H9 (cell line): Measurements from ENCODE around the gene PKP3. TPM values are rescaled to one million over a fixed set of nuclear protein-coding genes. Genes with fewer than 3 reads are reported as not detected.
"Not testable (repeated sequence)": the region's sequence is repeated elsewhere in the genome, so short reads cannot be mapped to it uniquely, and the experiment has no call there.

ENCODE experiments used
- DNase-seq: peaks from one replicate; pipeline ENCODE4 v3.0.0-alpha.2; 2017
- H2AFZ ChIP-seq: one replicate; pipeline ENCODE4 v1.6.1; 2013; ENCODE audit warnings: mild to moderate bottlenecking, low read length, control low read depth, moderate library complexity
- H2AK5ac ChIP-seq: 2 replicates; pipeline ENCODE4 v1.6.1; 2013; ENCODE audit warnings: low read length, control low read depth, mixed read lengths; ENCODE audit not compliant: insufficient read length
- H2BK120ac ChIP-seq: one replicate; pipeline ENCODE4 v1.6.1; 2013; ENCODE audit warnings: low read depth, mild to moderate bottlenecking, low read length, control low read depth, inconsistent platforms; ENCODE audit not compliant: poor library complexity, severe bottlenecking
- H2BK12ac ChIP-seq: 2 replicates; pipeline ENCODE4 v1.6.1; 2013; ENCODE audit warnings: low read length, control low read depth, mixed read lengths, low read depth; ENCODE audit not compliant: insufficient read length
- H2BK15ac ChIP-seq: 2 replicates; pipeline ENCODE4 v1.6.1; 2013; ENCODE audit warnings: low read depth, low read length, control low read depth
- H2BK20ac ChIP-seq: one replicate; pipeline ENCODE4 v1.6.1; 2013; ENCODE audit warnings: low read depth, mild to moderate bottlenecking, low read length, control low read depth, inconsistent platforms; ENCODE audit not compliant: poor library complexity, severe bottlenecking
- H2BK5ac ChIP-seq: 2 replicates; pipeline ENCODE4 v1.6.1; 2013; ENCODE audit warnings: low read length, control low read depth, mixed read lengths; ENCODE audit not compliant: insufficient read length
- H3K14ac ChIP-seq: 2 replicates; pipeline ENCODE4 v1.6.1; 2013; ENCODE audit warnings: low read length, control low read depth; ENCODE audit not compliant: insufficient read depth
- H3K18ac ChIP-seq: 2 replicates; pipeline ENCODE4 v1.6.1; 2013; ENCODE audit warnings: low read depth, mild to moderate bottlenecking, mixed read lengths, low read length, control low read depth; ENCODE audit not compliant: insufficient read length
- H3K23ac ChIP-seq: 2 replicates; pipeline ENCODE4 v1.6.1; 2013; ENCODE audit warnings: low read length, control low read depth, mixed read lengths, low read depth; ENCODE audit not compliant: insufficient read length
- H3K23me2 ChIP-seq: 2 replicates; pipeline ENCODE4 v1.6.1; 2013; ENCODE audit warnings: low read depth, mild to moderate bottlenecking, mixed read lengths, low read length, control low read depth; ENCODE audit not compliant: insufficient read length, poor library complexity, severe bottlenecking
- H3K27ac ChIP-seq: 2 replicates; pipeline ENCODE4 v1.5.1; 2013; ENCODE audit warnings: low read length, control low read depth, mixed read lengths, low read depth; ENCODE audit not compliant: insufficient read length
- H3K27me3 ChIP-seq: 2 replicates; pipeline ENCODE4 v1.6.1; 2013; ENCODE audit warnings: low read length, control low read depth, inconsistent platforms; ENCODE audit not compliant: insufficient read depth
- H3K4ac ChIP-seq: 2 replicates; pipeline ENCODE4 v1.6.1; 2013; ENCODE audit warnings: low read depth, mild to moderate bottlenecking, control low read depth, inconsistent platforms, low read length, moderate library complexity
- H3K4me1 ChIP-seq: 2 replicates; pipeline ENCODE4 v1.6.1; 2013; ENCODE audit warnings: low read length, control low read depth, inconsistent platforms; ENCODE audit not compliant: insufficient read depth
- H3K4me2 ChIP-seq: 2 replicates; pipeline ENCODE4 v1.6.1; 2013; ENCODE audit warnings: low read length, control low read depth, mixed read lengths; ENCODE audit not compliant: insufficient read length, insufficient read depth
- H3K56ac ChIP-seq: 2 replicates; pipeline ENCODE4 v1.6.1; 2013; ENCODE audit warnings: low read depth, mild to moderate bottlenecking, mixed read lengths, low read length, control low read depth; ENCODE audit not compliant: insufficient read length
- H3K79me1 ChIP-seq: 2 replicates; pipeline ENCODE4 v1.6.1; 2013; ENCODE audit warnings: low read depth, mild to moderate bottlenecking, moderate library complexity, low read length, control low read depth, inconsistent platforms; ENCODE audit not compliant: insufficient read depth, poor library complexity, severe bottlenecking
- H3K79me2 ChIP-seq: 2 replicates; pipeline ENCODE4 v1.6.1; 2013; ENCODE audit warnings: low read length, control low read depth, inconsistent platforms; ENCODE audit not compliant: insufficient read depth
- H3K9ac ChIP-seq: 2 replicates; pipeline ENCODE4 v1.6.1; 2013; ENCODE audit warnings: low read length, control low read depth, mixed read lengths; ENCODE audit not compliant: insufficient read length; ENCODE audit errors: extremely low read depth
- H3K9me3 ChIP-seq: one replicate; pipeline ENCODE4 v1.6.1; 2013; ENCODE audit warnings: low read depth, low read length, inconsistent platforms; ENCODE audit not compliant: control insufficient read depth
- H3T11ph ChIP-seq: one replicate; pipeline ENCODE4 v1.6.1; 2013; ENCODE audit warnings: mild to moderate bottlenecking, low read length, control low read depth, inconsistent platforms
- H4K20me1 ChIP-seq: one replicate; pipeline ENCODE4 v1.6.1; 2013; ENCODE audit not compliant: control insufficient read depth, insufficient read length, insufficient read depth
- H4K5ac ChIP-seq: 2 replicates; pipeline ENCODE4 v1.6.1; 2013; ENCODE audit warnings: low read depth, mild to moderate bottlenecking, mixed read lengths, low read length, control low read depth; ENCODE audit not compliant: insufficient read length
- H4K8ac ChIP-seq: replicated peaks from 2 replicates; pipeline ENCODE4 v1.6.1; 2013; ENCODE audit warnings: low read length, control low read depth, mixed read lengths, low read depth; ENCODE audit not compliant: insufficient read length
- H4K91ac ChIP-seq: 2 replicates; pipeline ENCODE4 v1.6.1; 2013; ENCODE audit warnings: low read depth, mild to moderate bottlenecking, moderate library complexity, mixed read lengths, low read length, control low read depth; ENCODE audit not compliant: insufficient read length
- H3K27ac Mint-ChIP-seq, 3 experiments: 2 replicates in 2 of 3; 3 replicates in 1 of 3; pipeline ENCODE4 v1.8.0; 2020 to 2021; ENCODE audit warnings: mixed read lengths in 3 of 3, mild to moderate bottlenecking in 1 of 3, moderate library complexity in 1 of 3
- H3K27me3 Mint-ChIP-seq: 2 replicates; pipeline ENCODE4 v1.8.0; 2021; ENCODE audit warnings: low read depth, mild to moderate bottlenecking, moderate library complexity, mixed read lengths
- H3K36me3 Mint-ChIP-seq, 3 experiments: 2 replicates in 2 of 3; 3 replicates in 1 of 3; pipeline ENCODE4 v1.8.0; 2020 to 2021; ENCODE audit warnings: low read depth in 3 of 3, mixed read lengths in 3 of 3; ENCODE audit not compliant: insufficient read depth in 1 of 3
- H3K4me1 Mint-ChIP-seq, 2 experiments: 2 replicates each; pipeline ENCODE4 v1.8.0; 2020; ENCODE audit warnings: mixed read lengths in 2 of 2
- H3K4me3 Mint-ChIP-seq, 2 experiments: 2 replicates in 1 of 2; 3 replicates in 1 of 2; pipeline ENCODE4 v1.8.0; 2020 to 2021; ENCODE audit warnings: mild to moderate bottlenecking in 2 of 2, mixed read lengths in 2 of 2, moderate library complexity in 1 of 2
- H3K9me3 Mint-ChIP-seq, 2 experiments: 2 replicates in 1 of 2; 3 replicates in 1 of 2; pipeline ENCODE4 v1.8.0; 2020; ENCODE audit warnings: mild to moderate bottlenecking in 2 of 2, mixed read lengths in 2 of 2, moderate library complexity in 1 of 2
- CTCF ChIP-seq: fragments of 200-600 bp; sonication (generic); conservative IDR thresholded peaks from 3 replicates; pipeline ENCODE4 v1.8.0; 2021; ENCODE audit warnings: antibody characterized with exemption, mild to moderate bottlenecking
- WGBS: extraction: QIAGEN DNeasy Blood & Tissue Kit; methylation state at CpG from one replicate; pipeline ENCODE4 v1.1.7; 2013; ENCODE audit warnings: missing lambda C conversion rate, low lambda C conversion rate, mixed read lengths; ENCODE audit not compliant: insufficient read length; ENCODE audit errors: extremely low coverage; 5-methylcytosine and 5-hydroxymethylcytosine counted together
- total RNA-seq: library from RNA; stranded (reverse); gene quantifications from 2 replicates; pipeline ENCODE4 v1.2.1, GENCODE V29; 2021

PKP3 gene
- total RNA-seq, 1 experiment from 2014 or later, result 41.7 TPM

- DNase-seq, result no peak
- H3K23ac ChIP-seq, result no peak overlapping the region
- H3K79me2 ChIP-seq, result no peaks in the 10 kb centered on the region
- no peaks in the 10 kb centered on the region for H3K79me1 ChIP-seq
- TF ChIP-seq CTCF, result no peak; the same call in 2 of the 3 replicates
- Mint-ChIP-seq H3K27ac (no peak overlapping the region), H3K9me3 (peaks cover 9% of the 10 kb centered on the region in 2 experiments), H3K36me3 (peaks cover 0 to 7% (median 5%) of the 10 kb centered on the region in 3 experiments; a peak in 4 of 7 replicates), H3K4me3 (no peak overlapping the region), H3K27me3 (peaks cover 14% of the 10 kb centered on the region), H3K4me1 (peaks cover 2 to 7% of the 10 kb centered on the region in 2 experiments; a peak in 2 of 4 replicates)
- WGBS, result no CpG with 5 or more reads among the region's 4 CpGs
- H2AK5ac ChIP-seq, result no peak overlapping the region
- H4K8ac ChIP-seq, result no peak overlapping the region
- no peaks in the 10 kb centered on the region; the same call in 1 of the 2 replicates for H3K4me1 ChIP-seq
- no peak overlapping the region for H2BK20ac ChIP-seq
- no peak overlapping the region for H3K14ac ChIP-seq
- H3K56ac ChIP-seq, result no peak overlapping the region
- H3K4me2 ChIP-seq, result no peak overlapping the region
- H4K91ac ChIP-seq, result no peak overlapping the region
- no peak overlapping the region for H2AFZ ChIP-seq
- no peak overlapping the region for H3T11ph ChIP-seq
- no peak overlapping the region for H2BK15ac ChIP-seq
- H4K20me1 ChIP-seq, result no peaks in the 10 kb centered on the region
- no peak overlapping the region for H2BK120ac ChIP-seq
- no peaks in the 10 kb centered on the region for H3K23me2 ChIP-seq
- H2BK5ac ChIP-seq, result no peak overlapping the region
- no peak overlapping the region for H4K5ac ChIP-seq
- H3K9me3 ChIP-seq, result peaks cover 13% of the 10 kb centered on the region
- no peak overlapping the region for H2BK12ac ChIP-seq
- H3K27ac ChIP-seq, result no peak overlapping the region
- no peak overlapping the region for H3K4ac ChIP-seq
- no peak overlapping the region for H3K18ac ChIP-seq
- no peak overlapping the region for H3K9ac ChIP-seq
- no peaks in the 10 kb centered on the region; the same call in 1 of the 2 replicates for H3K27me3 ChIP-seq
These were observed 6.7 kb upstream of the PKP3 start for GRCh38 chr11:387193-387793.

GRCh38 chr11:389369-389768 is 4.6 kb upstream of the PKP3 start:
- H3K79me2 ChIP-seq, H3K9ac ChIP-seq, H2AFZ ChIP-seq, H3K27ac Mint-ChIP-seq, H3K4me1 ChIP-seq, H4K91ac ChIP-seq, H4K20me1 ChIP-seq, H3K9me3 Mint-ChIP-seq, H2BK5ac ChIP-seq, H3K4me2 ChIP-seq, H3K36me3 Mint-ChIP-seq, H2BK120ac ChIP-seq, H2BK15ac ChIP-seq, H3K27me3 ChIP-seq, H3K4me3 Mint-ChIP-seq, H3K23ac ChIP-seq, DNase-seq, H3T11ph ChIP-seq, H4K8ac ChIP-seq, H2BK12ac ChIP-seq, H3K4ac ChIP-seq, H3K79me1 ChIP-seq, H3K14ac ChIP-seq, H2BK20ac ChIP-seq, H2AK5ac ChIP-seq, H3K56ac ChIP-seq, H3K27ac ChIP-seq, H3K18ac ChIP-seq, H4K5ac ChIP-seq, H3K23me2 ChIP-seq: not testable (repeated sequence)
- WGBS, result no CpG with 5 or more reads among the region's 17 CpGs
- peaks cover 2 to 11% of the 10 kb centered on the region in 2 experiments; a peak in 2 of 4 replicates for H3K4me1 Mint-ChIP-seq
- H3K9me3 ChIP-seq, result peaks cover 13% of the 10 kb centered on the region
- H3K27me3 Mint-ChIP-seq, result peaks cover 14% of the 10 kb centered on the region
